Neural cell (in vitro differentiated cells): ENCODE data around the gene TADA2B. TPM values are rescaled to one million over a fixed set of nuclear protein-coding genes. Genes with fewer than 3 reads are reported as not detected.

ENCODE experiments used
- H2AFZ ChIP-seq: fragments of 200-600, 300-800 bp; sonication (generic), shearing (Covaris generic); 2 replicates; pipeline ENCODE4 v1.6.0; 2014; ENCODE audit warnings: low read depth, mild to moderate bottlenecking, antibody characterized with exemption, low read length, moderate library complexity
- H3F3A ChIP-seq: fragments of 200-600 bp; shearing (Covaris generic); 2 replicates; pipeline ENCODE4 v1.6.1; 2016; ENCODE audit warnings: mild to moderate bottlenecking, moderate library complexity, mixed read lengths, antibody characterized with exemption, low read length; ENCODE audit not compliant: insufficient read depth, poor library complexity, severe bottlenecking
- H3K27ac ChIP-seq: fragments of 200-600, 300-800 bp; sonication (generic), shearing (Covaris generic); 2 replicates; pipeline ENCODE4 v1.5.1; 2014; ENCODE audit warnings: mild to moderate bottlenecking, low read length, moderate library complexity
- H3K27me3 ChIP-seq: fragments of 300-800, 200-600 bp; sonication (generic), shearing (Covaris generic); 2 replicates; pipeline ENCODE4 v1.6.0; 2014; ENCODE audit warnings: mild to moderate bottlenecking, low read depth, low read length, moderate library complexity; ENCODE audit not compliant: insufficient read depth
- H3K36me3 ChIP-seq: fragments of 300-800, 200-600 bp; sonication (generic), shearing (Covaris generic); 2 replicates; pipeline ENCODE4 v1.5.1; 2014; ENCODE audit warnings: mild to moderate bottlenecking, antibody characterized with exemption, low read length, moderate library complexity; ENCODE audit not compliant: insufficient read depth
- H3K4me2 ChIP-seq: fragments of 300-800, 200-600 bp; sonication (generic), shearing (Covaris generic); 2 replicates; pipeline ENCODE4 v1.6.0; 2014; ENCODE audit warnings: mild to moderate bottlenecking, low read length
- H3K4me3 ChIP-seq: fragments of 300-800, 200-600 bp; sonication (generic), shearing (Covaris generic); 2 replicates; pipeline ENCODE4 v1.5.1; 2014; ENCODE audit warnings: mild to moderate bottlenecking, low read length, moderate library complexity
- H3K79me2 ChIP-seq: fragments of 200-600 bp; shearing (Covaris generic); replicated peaks from 2 replicates; pipeline ENCODE4 v1.6.0; 2014; ENCODE audit warnings: mild to moderate bottlenecking, low read length, moderate library complexity; ENCODE audit not compliant: insufficient read depth
- H3K9ac ChIP-seq: fragments of 300-800, 200-600 bp; sonication (generic), shearing (Covaris generic); 2 replicates; pipeline ENCODE4 v1.6.1; 2016; ENCODE audit warnings: mild to moderate bottlenecking, low read length, mixed read lengths
- H3K9me2 ChIP-seq: fragments of 200-600 bp; shearing (Covaris generic); 2 replicates; pipeline ENCODE4 v1.6.1; 2016; ENCODE audit warnings: mild to moderate bottlenecking, low read length, mixed read lengths; ENCODE audit not compliant: insufficient read depth
- H3K9me3 ChIP-seq: fragments of 200-600, 300-800 bp; sonication (generic), shearing (Covaris generic); 2 replicates; pipeline ENCODE4 v1.6.1; 2016; ENCODE audit warnings: mild to moderate bottlenecking, mixed run types, low read length, moderate library complexity, mixed read lengths
- H4K20me1 ChIP-seq: fragments of 200-600 bp; shearing (Covaris generic); 2 replicates; pipeline ENCODE4 v1.6.1; 2016; ENCODE audit warnings: mild to moderate bottlenecking, mixed run types; ENCODE audit not compliant: insufficient read depth
- EP300 ChIP-seq: fragments of 450-650 bp; conservative IDR thresholded peaks from 2 replicates; pipeline ENCODE4 v1.6.1; 2014; ENCODE audit warnings: antibody characterized with exemption, mild to moderate bottlenecking, moderate library complexity; ENCODE audit not compliant: poor library complexity, severe bottlenecking
- EZH2 ChIP-seq: fragments of 200-600, 300-800 bp; shearing (Covaris generic), sonication (generic); IDR thresholded peaks from 2 replicates; pipeline ENCODE4 v1.6.1; 2014; ENCODE audit warnings: antibody characterized with exemption, low read length, borderline replicate concordance, mild to moderate bottlenecking; ENCODE audit not compliant: insufficient read depth, poor library complexity, severe bottlenecking
- MXI1 ChIP-seq: fragments of 450-650 bp; conservative IDR thresholded peaks from 2 replicates; pipeline ENCODE4 v1.6.1; 2014; ENCODE audit warnings: antibody characterized with exemption, mild to moderate bottlenecking; ENCODE audit not compliant: poor library complexity, severe bottlenecking
- POLR2AphosphoS5 ChIP-seq: IDR thresholded peaks from 2 replicates; pipeline ENCODE4 v1.6.1; 2012
- RAD21 ChIP-seq: fragments of 450-650 bp; conservative IDR thresholded peaks from 2 replicates; pipeline ENCODE4 v1.6.1; 2014; ENCODE audit warnings: antibody characterized with exemption, mild to moderate bottlenecking, moderate library complexity
- SMC3 ChIP-seq: fragments of 450-650 bp; conservative IDR thresholded peaks from 2 replicates; pipeline ENCODE4 v1.6.1; 2014; ENCODE audit warnings: antibody characterized with exemption, mild to moderate bottlenecking, moderate library complexity; ENCODE audit not compliant: poor library complexity
- TAF1 ChIP-seq: IDR thresholded peaks from 2 replicates; pipeline ENCODE4 v1.6.1; 2012; ENCODE audit warnings: low read depth
- polyA plus RNA-seq: library from polyadenylated mRNA; depleted of rRNA; stranded (reverse); fragments of >200 nt; gene quantifications from 2 replicates; pipeline ENCODE4 v1.2.3, GENCODE V29; 2014
- TF ChIP-seq, protein P1 (sequence below): fragments of 450-650 bp; IDR thresholded peaks from 2 replicates; pipeline ENCODE4 v1.5.1; 2014; ENCODE audit warnings: antibody characterized with exemption, mild to moderate bottlenecking, moderate library complexity; ENCODE audit not compliant: poor library complexity, severe bottlenecking
- TF ChIP-seq, protein P2 (sequence below): IDR thresholded peaks from 2 replicates; pipeline ENCODE4 v1.6.1; 2012; ENCODE audit warnings: borderline replicate concordance

The TADA2B gene
- polyA plus RNA-seq, 1 donor from 2014 or later: 13.9 TPM

DNA sequence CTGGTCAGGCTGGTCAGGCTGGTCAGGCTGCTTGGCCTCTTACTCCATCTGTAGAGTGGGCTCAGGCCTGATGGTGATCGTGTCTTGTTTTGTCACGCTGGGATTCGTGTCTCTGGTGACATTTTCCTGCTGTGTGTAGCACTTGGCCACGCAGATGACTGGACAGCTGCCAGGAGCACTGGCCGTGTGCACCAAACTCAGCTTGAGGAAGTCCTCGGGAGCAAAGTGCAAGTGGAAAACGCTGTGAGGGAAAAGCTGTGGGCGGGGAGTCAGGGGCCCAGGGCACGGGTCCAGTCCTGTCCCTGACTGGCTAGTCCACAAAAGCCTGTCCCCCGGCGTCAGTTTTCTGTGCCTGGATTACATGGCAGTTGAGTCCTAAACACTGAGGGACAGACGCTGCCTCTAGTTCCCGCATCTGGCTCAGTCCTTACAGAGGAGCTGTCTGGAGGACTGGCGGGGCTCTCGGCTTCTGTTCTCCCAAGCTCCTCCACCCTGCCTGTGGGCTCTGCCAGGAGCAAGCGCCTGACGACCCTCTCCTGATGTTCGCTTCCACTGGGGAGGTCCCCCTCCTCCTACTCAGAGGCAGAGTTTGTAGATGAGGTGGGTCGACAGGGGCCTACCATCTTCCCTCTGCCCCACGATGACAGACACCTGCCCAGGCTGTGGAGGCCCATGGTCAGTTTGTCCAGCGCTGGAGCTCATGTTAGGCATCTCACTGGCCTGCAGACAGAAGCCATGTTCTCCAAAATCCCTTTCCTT is 60.6 kb downstream of the TADA2B start:
- no peaks in the 10 kb centered on the region for H4K20me1 ChIP-seq
- H3K9ac ChIP-seq: no peak overlapping the region
- H3F3A ChIP-seq: no peaks in the 10 kb centered on the region
- H3K9me3 ChIP-seq: no peaks in the 10 kb centered on the region
- H3K79me2 ChIP-seq: no peaks in the 10 kb centered on the region
- H3K27me3 ChIP-seq: no peaks in the 10 kb centered on the region
- no peak overlapping the region for H3K4me3 ChIP-seq
- no peak overlapping the region for H3K4me2 ChIP-seq
- H2AFZ ChIP-seq: no peak overlapping the region
- no peak for TF ChIP-seq POLR2AphosphoS5
- TF ChIP-seq, protein P1, sequence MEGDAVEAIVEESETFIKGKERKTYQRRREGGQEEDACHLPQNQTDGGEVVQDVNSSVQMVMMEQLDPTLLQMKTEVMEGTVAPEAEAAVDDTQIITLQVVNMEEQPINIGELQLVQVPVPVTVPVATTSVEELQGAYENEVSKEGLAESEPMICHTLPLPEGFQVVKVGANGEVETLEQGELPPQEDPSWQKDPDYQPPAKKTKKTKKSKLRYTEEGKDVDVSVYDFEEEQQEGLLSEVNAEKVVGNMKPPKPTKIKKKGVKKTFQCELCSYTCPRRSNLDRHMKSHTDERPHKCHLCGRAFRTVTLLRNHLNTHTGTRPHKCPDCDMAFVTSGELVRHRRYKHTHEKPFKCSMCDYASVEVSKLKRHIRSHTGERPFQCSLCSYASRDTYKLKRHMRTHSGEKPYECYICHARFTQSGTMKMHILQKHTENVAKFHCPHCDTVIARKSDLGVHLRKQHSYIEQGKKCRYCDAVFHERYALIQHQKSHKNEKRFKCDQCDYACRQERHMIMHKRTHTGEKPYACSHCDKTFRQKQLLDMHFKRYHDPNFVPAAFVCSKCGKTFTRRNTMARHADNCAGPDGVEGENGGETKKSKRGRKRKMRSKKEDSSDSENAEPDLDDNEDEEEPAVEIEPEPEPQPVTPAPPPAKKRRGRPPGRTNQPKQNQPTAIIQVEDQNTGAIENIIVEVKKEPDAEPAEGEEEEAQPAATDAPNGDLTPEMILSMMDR: no peak
- TF ChIP-seq RAD21: no peak
- TF ChIP-seq MXI1: no peak
- TF ChIP-seq TAF1: no peak
- TF ChIP-seq, protein P2, sequence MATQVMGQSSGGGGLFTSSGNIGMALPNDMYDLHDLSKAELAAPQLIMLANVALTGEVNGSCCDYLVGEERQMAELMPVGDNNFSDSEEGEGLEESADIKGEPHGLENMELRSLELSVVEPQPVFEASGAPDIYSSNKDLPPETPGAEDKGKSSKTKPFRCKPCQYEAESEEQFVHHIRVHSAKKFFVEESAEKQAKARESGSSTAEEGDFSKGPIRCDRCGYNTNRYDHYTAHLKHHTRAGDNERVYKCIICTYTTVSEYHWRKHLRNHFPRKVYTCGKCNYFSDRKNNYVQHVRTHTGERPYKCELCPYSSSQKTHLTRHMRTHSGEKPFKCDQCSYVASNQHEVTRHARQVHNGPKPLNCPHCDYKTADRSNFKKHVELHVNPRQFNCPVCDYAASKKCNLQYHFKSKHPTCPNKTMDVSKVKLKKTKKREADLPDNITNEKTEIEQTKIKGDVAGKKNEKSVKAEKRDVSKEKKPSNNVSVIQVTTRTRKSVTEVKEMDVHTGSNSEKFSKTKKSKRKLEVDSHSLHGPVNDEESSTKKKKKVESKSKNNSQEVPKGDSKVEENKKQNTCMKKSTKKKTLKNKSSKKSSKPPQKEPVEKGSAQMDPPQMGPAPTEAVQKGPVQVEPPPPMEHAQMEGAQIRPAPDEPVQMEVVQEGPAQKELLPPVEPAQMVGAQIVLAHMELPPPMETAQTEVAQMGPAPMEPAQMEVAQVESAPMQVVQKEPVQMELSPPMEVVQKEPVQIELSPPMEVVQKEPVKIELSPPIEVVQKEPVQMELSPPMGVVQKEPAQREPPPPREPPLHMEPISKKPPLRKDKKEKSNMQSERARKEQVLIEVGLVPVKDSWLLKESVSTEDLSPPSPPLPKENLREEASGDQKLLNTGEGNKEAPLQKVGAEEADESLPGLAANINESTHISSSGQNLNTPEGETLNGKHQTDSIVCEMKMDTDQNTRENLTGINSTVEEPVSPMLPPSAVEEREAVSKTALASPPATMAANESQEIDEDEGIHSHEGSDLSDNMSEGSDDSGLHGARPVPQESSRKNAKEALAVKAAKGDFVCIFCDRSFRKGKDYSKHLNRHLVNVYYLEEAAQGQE: no peak
- TF ChIP-seq EZH2: no peak
- H3K9me2 ChIP-seq: no peaks in the 10 kb centered on the region
- no peaks in the 10 kb centered on the region for H3K36me3 ChIP-seq
- no peak overlapping the region for H3K27ac ChIP-seq

DNA sequence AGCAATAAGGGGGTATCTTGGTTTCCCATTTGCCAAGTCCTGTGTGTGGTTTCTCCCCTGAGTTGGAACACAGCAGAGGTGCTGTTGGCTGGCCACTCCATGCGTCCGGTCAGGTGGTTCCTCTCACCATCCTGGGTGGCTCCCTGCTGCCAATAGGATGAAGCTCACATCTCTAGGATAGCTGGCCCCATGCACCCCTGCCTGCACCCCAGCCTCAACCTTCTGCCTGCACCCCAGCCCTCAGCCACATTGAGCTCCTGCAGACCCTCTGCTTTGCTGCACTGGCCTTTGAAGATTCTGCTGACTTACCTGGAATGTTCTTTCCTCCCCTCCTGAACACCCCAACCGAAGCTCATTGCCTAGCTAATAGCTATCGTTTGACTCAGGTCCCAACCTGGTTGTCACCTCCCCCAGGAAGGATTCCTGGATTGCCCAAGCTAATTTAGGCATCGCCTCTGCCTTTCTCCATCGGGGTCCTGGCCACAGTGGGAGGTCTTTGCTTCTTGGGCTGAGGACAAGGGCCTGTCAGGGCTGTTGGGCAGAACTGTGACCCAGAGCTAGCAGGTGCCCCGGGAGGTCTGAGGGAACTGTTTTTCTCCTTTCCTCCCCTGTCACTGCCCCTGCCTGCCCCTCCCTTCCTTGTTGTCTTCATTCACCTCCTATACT is 61.3 kb downstream of the TADA2B start:
- H3K27ac ChIP-seq: no peak overlapping the region
- no peaks in the 10 kb centered on the region for H3K9me2 ChIP-seq
- TF ChIP-seq POLR2AphosphoS5 (no peak), EP300 (no peak), RAD21 (no peak), TAF1 (no peak), MXI1 (no peak), EZH2 (no peak), SMC3 (no peak)
- TF ChIP-seq, protein P1: no peak
- TF ChIP-seq, protein P2: no peak
- no peaks in the 10 kb centered on the region for H3K27me3 ChIP-seq
- H3K9me3 ChIP-seq: no peaks in the 10 kb centered on the region
- no peaks in the 10 kb centered on the region for H3K36me3 ChIP-seq
- no peak overlapping the region for H3K9ac ChIP-seq
- no peak overlapping the region for H3K4me2 ChIP-seq
- H3K79me2 ChIP-seq: no peaks in the 10 kb centered on the region
- H2AFZ ChIP-seq: no peak overlapping the region
- no peaks in the 10 kb centered on the region for H3F3A ChIP-seq
- H4K20me1 ChIP-seq: no peaks in the 10 kb centered on the region
- no peak overlapping the region for H3K4me3 ChIP-seq
